GM12801 (cell line): ENCODE measurements around the gene KCNRG.

Experiments
- CTCF ChIP-seq: IDR thresholded peaks from one replicate; pipeline ENCODE4 v1.5.1; 2011; ENCODE audit warnings: control low read depth; ENCODE audit not compliant: insufficient read length; ENCODE audit errors: extremely low read depth

Gene KCNRG

GRCh38 chr13:50015750-50016149, 506 bp downstream of the KCNRG start:
- no peak for TF ChIP-seq CTCF

- no peak for TF ChIP-seq CTCF
Measured at GRCh38 chr13:50016444-50016843, 1.2 kb downstream of the KCNRG start.

GRCh38 chr13:50017819-50018218, 2.6 kb downstream of the KCNRG start:
- no peak for TF ChIP-seq CTCF

GRCh38 chr13:50025436-50025835, 10.2 kb downstream of the KCNRG start:
- no peak for TF ChIP-seq CTCF

- TF ChIP-seq CTCF, result no peak
Measured at GRCh38 chr13:50026788-50027473, 11.7 kb downstream of the KCNRG start.

- TF ChIP-seq CTCF, result no peak
Measured at GRCh38 chr13:50030315-50030714, 15.1 kb downstream of the KCNRG start.

GRCh38 chr13:50033725-50034124, 18.5 kb downstream of the KCNRG start:
- no peak for TF ChIP-seq CTCF

GRCh38 chr13:50037788-50038187, 22.5 kb downstream of the KCNRG start:
- no peak for TF ChIP-seq CTCF
